Neural cell (in vitro differentiated cells): Measurements from ENCODE around the gene CEP120. TPM values are rescaled to one million over a fixed set of nuclear protein-coding genes. Genes with fewer than 3 reads are reported as not detected.

Experiments used
- H2AFZ ChIP-seq: fragments of 200-600, 300-800 bp; sonication (generic), shearing (Covaris generic); 2 replicates; pipeline ENCODE4 v1.6.0; 2014; ENCODE audit warnings: low read depth, mild to moderate bottlenecking, antibody characterized with exemption, low read length, moderate library complexity
- H3F3A ChIP-seq: fragments of 200-600 bp; shearing (Covaris generic); 2 replicates; pipeline ENCODE4 v1.6.1; 2016; ENCODE audit warnings: mild to moderate bottlenecking, moderate library complexity, mixed read lengths, antibody characterized with exemption, low read length; ENCODE audit not compliant: insufficient read depth, poor library complexity, severe bottlenecking
- H3K27ac ChIP-seq: fragments of 200-600, 300-800 bp; sonication (generic), shearing (Covaris generic); 2 replicates; pipeline ENCODE4 v1.5.1; 2014; ENCODE audit warnings: mild to moderate bottlenecking, low read length, moderate library complexity
- H3K27me3 ChIP-seq: fragments of 300-800, 200-600 bp; sonication (generic), shearing (Covaris generic); 2 replicates; pipeline ENCODE4 v1.6.0; 2014; ENCODE audit warnings: mild to moderate bottlenecking, low read depth, low read length, moderate library complexity; ENCODE audit not compliant: insufficient read depth
- H3K36me3 ChIP-seq: fragments of 300-800, 200-600 bp; sonication (generic), shearing (Covaris generic); 2 replicates; pipeline ENCODE4 v1.5.1; 2014; ENCODE audit warnings: mild to moderate bottlenecking, antibody characterized with exemption, low read length, moderate library complexity; ENCODE audit not compliant: insufficient read depth
- H3K4me2 ChIP-seq: fragments of 300-800, 200-600 bp; sonication (generic), shearing (Covaris generic); 2 replicates; pipeline ENCODE4 v1.6.0; 2014; ENCODE audit warnings: mild to moderate bottlenecking, low read length
- H3K4me3 ChIP-seq: fragments of 300-800, 200-600 bp; sonication (generic), shearing (Covaris generic); 2 replicates; pipeline ENCODE4 v1.5.1; 2014; ENCODE audit warnings: mild to moderate bottlenecking, low read length, moderate library complexity
- H3K79me2 ChIP-seq: fragments of 200-600 bp; shearing (Covaris generic); replicated peaks from 2 replicates; pipeline ENCODE4 v1.6.0; 2014; ENCODE audit warnings: mild to moderate bottlenecking, low read length, moderate library complexity; ENCODE audit not compliant: insufficient read depth
- H3K9ac ChIP-seq: fragments of 300-800, 200-600 bp; sonication (generic), shearing (Covaris generic); 2 replicates; pipeline ENCODE4 v1.6.1; 2016; ENCODE audit warnings: mild to moderate bottlenecking, low read length, mixed read lengths
- H3K9me2 ChIP-seq: fragments of 200-600 bp; shearing (Covaris generic); 2 replicates; pipeline ENCODE4 v1.6.1; 2016; ENCODE audit warnings: mild to moderate bottlenecking, low read length, mixed read lengths; ENCODE audit not compliant: insufficient read depth
- H3K9me3 ChIP-seq: fragments of 200-600, 300-800 bp; sonication (generic), shearing (Covaris generic); 2 replicates; pipeline ENCODE4 v1.6.1; 2016; ENCODE audit warnings: mild to moderate bottlenecking, mixed run types, low read length, moderate library complexity, mixed read lengths
- H4K20me1 ChIP-seq: fragments of 200-600 bp; shearing (Covaris generic); 2 replicates; pipeline ENCODE4 v1.6.1; 2016; ENCODE audit warnings: mild to moderate bottlenecking, mixed run types; ENCODE audit not compliant: insufficient read depth
- CTCF ChIP-seq: fragments of 450-650 bp; IDR thresholded peaks from 2 replicates; pipeline ENCODE4 v1.5.1; 2014; ENCODE audit warnings: antibody characterized with exemption, mild to moderate bottlenecking, moderate library complexity; ENCODE audit not compliant: poor library complexity, severe bottlenecking
- EP300 ChIP-seq: fragments of 450-650 bp; conservative IDR thresholded peaks from 2 replicates; pipeline ENCODE4 v1.6.1; 2014; ENCODE audit warnings: antibody characterized with exemption, mild to moderate bottlenecking, moderate library complexity; ENCODE audit not compliant: poor library complexity, severe bottlenecking
- EZH2 ChIP-seq: fragments of 200-600, 300-800 bp; shearing (Covaris generic), sonication (generic); IDR thresholded peaks from 2 replicates; pipeline ENCODE4 v1.6.1; 2014; ENCODE audit warnings: antibody characterized with exemption, low read length, borderline replicate concordance, mild to moderate bottlenecking; ENCODE audit not compliant: insufficient read depth, poor library complexity, severe bottlenecking
- MXI1 ChIP-seq: fragments of 450-650 bp; conservative IDR thresholded peaks from 2 replicates; pipeline ENCODE4 v1.6.1; 2014; ENCODE audit warnings: antibody characterized with exemption, mild to moderate bottlenecking; ENCODE audit not compliant: poor library complexity, severe bottlenecking
- POLR2AphosphoS5 ChIP-seq: IDR thresholded peaks from 2 replicates; pipeline ENCODE4 v1.6.1; 2012
- RAD21 ChIP-seq: fragments of 450-650 bp; conservative IDR thresholded peaks from 2 replicates; pipeline ENCODE4 v1.6.1; 2014; ENCODE audit warnings: antibody characterized with exemption, mild to moderate bottlenecking, moderate library complexity
- REST ChIP-seq: IDR thresholded peaks from 2 replicates; pipeline ENCODE4 v1.6.1; 2012; ENCODE audit warnings: borderline replicate concordance
- SMC3 ChIP-seq: fragments of 450-650 bp; conservative IDR thresholded peaks from 2 replicates; pipeline ENCODE4 v1.6.1; 2014; ENCODE audit warnings: antibody characterized with exemption, mild to moderate bottlenecking, moderate library complexity; ENCODE audit not compliant: poor library complexity
- TAF1 ChIP-seq: IDR thresholded peaks from 2 replicates; pipeline ENCODE4 v1.6.1; 2012; ENCODE audit warnings: low read depth
- polyA plus RNA-seq: library from polyadenylated mRNA; depleted of rRNA; stranded (reverse); fragments of >200 nt; gene quantifications from 2 replicates; pipeline ENCODE4 v1.2.3, GENCODE V29; 2014

Gene CEP120
- polyA plus RNA-seq, 1 donor from 2014 or later, result 33.2 TPM

- Histone ChIP-seq H3K36me3 (no peaks in the 10 kb centered on the region), H2AFZ (no peak overlapping the region), H3K9ac (no peak overlapping the region), H3K27me3 (no peaks in the 10 kb centered on the region), H3K4me2 (no peak overlapping the region), H3K9me3 (no peaks in the 10 kb centered on the region), H3K79me2 (no peaks in the 10 kb centered on the region), H4K20me1 (no peaks in the 10 kb centered on the region), H3F3A (no peaks in the 10 kb centered on the region), H3K27ac (no peak overlapping the region), H3K9me2 (no peaks in the 10 kb centered on the region), H3K4me3 (no peak overlapping the region)
- TF ChIP-seq SMC3 (peak; percentile 69), RAD21 (peak; percentile 60), CTCF (peak; percentile 57), TAF1 (no peak)
These were observed 55.5 kb downstream of the CEP120 start for GRCh38 chr5:123367739-123368138.

- H3K27ac ChIP-seq, result no peak overlapping the region
These were observed 58.0 kb downstream of the CEP120 start for GRCh38 chr5:123365156-123365555.

More at GRCh38 chr5:123365156-123365555, 58.0 kb downstream of the CEP120 start:
- H3K4me3 ChIP-seq, result no peak overlapping the region
- no peaks in the 10 kb centered on the region for H3K9me3 ChIP-seq
- no peaks in the 10 kb centered on the region for H3K27me3 ChIP-seq
- no peaks in the 10 kb centered on the region for H3K36me3 ChIP-seq
- H3K79me2 ChIP-seq, result no peaks in the 10 kb centered on the region
- H3K4me2 ChIP-seq, result no peak overlapping the region
- no peaks in the 10 kb centered on the region for H4K20me1 ChIP-seq
- H3F3A ChIP-seq, result no peaks in the 10 kb centered on the region
- no peaks in the 10 kb centered on the region for H3K9me2 ChIP-seq
- no peak overlapping the region for H3K9ac ChIP-seq
- TF ChIP-seq TAF1 (no peak), EP300 (no peak), CTCF (no peak), RAD21 (no peak), SMC3 (no peak), EZH2 (no peak), MXI1 (no peak), REST (no peak), POLR2AphosphoS5 (no peak)
- H2AFZ ChIP-seq, result no peak overlapping the region
